Stimulated activated CD4-positive, alpha-beta T cell treated with anti-CD3 and anti-CD28 coated beads, Interleukin-2, amount 100 ng/mL, for 4 hours (primary cell): ENCODE data around the gene DGKD.

Experiments used
- DNase-seq: peaks from one replicate; pipeline ENCODE4 v3.0.0-alpha.2; 2020; ENCODE audit warnings: low read depth

DGKD gene

DNA sequence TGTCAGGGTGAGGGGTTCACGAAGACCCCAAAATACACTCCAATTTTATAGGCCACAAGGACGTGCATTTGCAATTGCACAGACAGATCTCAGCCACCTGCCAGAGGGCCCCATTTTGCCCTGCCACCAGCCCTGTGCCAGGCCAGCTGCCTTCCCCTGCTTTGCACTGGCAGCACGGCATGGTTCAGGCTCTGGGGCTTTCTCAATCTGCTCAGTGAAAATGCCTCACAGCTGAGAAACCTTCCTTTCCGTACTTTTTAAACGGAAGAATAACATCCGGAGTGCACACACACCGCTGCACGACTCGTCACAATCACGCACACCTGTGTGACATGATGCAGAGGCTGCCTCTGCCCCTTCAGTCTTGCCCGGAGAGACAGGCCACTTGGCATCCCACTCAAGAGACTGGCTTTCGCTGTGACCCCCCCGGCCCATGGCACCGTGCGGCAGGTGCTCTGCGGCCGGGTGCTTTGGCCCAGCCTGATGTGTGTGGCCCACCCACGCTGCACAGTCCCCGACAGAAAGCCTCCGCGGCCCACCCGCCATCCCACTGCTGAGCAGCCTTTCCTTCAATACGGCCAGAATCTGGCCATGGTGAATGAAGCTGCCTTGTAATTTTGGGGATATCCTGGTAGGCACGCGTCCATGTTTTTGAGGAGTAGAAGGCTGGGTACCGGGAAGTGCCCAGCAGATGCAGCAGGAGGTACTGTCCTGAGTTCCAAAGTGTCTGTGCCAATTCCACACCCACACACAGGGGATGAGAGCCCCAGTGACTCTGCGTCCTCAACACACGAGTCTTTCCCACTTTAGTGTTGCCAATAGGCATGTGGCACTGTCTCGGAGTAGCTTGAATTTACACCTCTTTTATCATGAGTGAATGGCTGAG lies 123.5 kb downstream of the DGKD start:
- DNase-seq = no peak

DNA sequence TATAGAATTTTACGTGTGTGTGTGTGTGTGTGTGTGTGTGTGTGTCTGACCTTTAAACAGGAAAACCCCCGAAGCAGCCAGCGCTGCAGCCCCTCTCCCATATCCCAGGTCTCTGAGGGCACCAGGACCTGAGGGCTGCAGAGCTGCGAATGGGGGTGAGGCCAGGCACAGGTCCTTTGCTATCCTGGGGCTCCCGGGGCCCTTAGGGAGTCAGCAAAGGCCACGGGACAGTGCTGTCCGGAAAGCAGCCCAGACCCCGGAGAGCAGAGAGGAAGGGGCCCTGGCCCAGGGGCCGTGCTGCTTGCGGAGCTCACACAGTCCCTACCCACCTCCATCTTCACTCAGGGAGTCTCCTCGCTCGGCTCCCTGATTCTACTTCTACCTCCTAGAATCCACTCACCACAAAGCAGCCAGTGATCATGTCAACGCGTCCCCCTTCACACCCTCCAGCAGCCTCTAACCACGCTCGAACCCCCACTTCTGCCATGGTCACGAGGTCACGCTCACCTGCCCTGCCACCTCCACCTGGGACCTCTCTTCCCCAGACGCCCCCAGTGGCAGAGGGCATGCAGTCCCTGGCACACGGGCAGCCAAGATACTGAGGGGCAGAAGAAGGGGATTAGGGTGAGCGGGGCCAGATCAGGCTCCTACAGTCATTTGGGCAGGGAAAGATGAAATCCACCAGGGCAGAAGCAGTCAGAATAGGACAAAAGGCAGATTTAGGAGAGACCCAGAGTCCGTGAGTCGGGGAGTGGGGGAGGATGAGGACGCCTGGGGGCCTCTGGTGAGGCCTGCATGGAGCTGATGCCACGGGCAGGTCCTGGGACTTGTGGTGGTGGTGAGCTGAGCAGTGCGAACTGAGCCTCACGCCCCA lies 125.6 kb downstream of the DGKD start:
- no peak for DNase-seq

DNA sequence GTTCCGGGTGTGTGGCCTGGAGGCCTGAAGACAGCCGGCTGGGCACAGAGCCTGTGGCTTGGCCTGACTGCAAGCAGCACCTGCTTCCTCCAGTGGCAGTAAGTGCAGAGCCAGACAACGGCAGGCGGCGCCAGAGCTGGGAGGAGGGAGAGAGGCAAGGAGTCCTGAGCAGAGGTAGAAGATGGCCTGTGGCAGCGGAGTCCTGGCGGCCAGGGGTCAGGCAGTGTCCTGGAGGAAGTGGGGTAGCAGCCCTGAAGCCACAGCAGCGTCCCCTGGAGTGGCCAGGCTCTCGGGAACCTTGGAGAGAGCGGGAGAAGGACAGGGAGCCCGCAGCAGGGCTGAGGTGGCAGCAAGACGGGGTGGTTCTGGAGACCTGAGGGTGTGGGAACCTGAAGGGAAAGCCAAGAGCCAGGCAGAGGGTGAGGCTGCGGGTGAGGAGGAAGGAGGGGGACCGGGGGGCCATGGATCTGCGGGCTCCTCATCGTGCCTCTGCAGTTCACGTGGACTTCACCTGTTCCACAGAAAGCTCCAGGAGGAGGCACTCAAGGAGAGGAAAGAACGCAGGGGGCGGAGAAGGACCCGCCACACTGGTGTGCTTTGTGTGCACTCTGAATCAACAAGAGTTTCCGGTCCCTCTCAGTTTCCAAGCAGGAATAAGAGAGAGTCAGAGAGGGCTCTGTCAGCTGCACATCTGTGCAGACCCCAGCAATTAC lies 126.4 kb downstream of the DGKD start:
- no peak for DNase-seq

DNA sequence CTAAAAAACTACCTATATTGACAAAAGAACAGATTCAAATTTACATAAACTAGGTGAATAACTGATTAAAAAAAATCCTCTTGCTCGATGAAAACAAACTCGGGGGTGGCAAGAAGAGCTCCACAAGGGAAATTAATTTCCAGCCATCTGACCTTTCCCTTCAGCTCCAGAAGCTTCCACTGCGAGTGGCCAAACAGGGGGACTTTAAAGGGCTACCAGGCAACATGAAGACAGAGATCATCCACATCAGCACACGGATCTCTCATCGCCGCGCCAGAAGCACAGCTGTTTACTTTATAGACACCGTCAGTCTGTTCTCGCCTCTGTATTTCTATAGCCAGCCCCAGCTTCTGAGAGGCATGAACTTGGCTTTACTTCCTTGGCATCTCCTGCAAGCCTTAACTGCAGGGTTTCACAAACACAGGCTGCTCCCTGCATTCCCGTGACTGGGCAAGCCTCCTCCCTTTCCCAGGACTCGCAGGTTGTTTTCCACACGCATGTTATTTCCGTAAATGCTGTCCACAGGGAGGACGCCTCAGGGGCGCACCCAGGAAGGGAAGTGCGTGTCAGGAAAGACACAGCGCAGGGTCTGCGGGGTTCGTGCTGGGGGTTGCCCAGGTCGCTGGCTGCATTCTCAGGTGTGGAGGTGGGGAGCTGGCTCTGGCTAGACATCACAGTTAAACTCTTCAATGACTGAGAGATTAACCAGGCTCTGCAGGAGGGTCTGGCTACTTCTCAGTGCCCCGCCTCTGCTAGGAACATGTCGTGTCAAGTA lies 127.3 kb downstream of the DGKD start:
- no peak for DNase-seq

DNA sequence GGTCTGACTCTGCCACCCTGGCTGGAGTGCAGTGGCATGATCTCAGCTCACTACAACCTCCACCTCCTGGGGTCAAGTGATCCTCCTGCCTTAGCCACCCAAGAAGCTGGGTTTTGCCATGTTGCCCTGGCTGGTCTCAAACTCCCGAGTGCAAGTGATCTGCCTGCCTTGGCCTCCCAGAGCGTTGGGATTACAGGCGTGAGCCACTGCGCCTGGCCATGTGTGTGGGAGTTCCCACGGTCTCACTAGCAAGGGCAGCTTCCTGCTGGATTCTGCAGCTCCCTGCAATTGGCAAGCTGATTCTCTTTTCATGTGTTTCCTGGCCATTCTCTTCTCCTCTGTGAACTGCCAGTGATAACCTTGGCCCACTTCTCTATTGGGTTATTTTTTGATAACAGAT lies 128.3 kb downstream of the DGKD start:
- no peak for DNase-seq

DNA sequence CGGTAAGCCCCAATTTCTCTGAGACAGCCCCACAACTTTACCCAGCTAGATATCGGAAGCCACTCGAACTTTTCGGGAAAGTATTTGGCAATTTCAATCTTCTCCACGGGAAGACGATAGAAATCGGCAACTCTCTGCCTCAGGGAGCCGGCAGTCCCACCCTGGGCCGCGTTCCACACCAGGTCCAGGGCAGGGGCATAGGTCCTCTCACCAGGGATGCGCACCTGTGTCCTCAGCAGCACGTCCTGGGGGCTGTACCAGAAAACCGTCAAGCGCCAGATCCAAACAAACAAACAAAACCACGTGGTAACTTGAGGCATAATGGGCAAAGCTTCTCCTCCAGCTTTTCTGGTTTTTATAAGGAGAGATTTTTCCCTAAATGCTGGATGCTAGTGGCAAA lies 131.4 kb downstream of the DGKD start:
- DNase-seq = no peak

DNA sequence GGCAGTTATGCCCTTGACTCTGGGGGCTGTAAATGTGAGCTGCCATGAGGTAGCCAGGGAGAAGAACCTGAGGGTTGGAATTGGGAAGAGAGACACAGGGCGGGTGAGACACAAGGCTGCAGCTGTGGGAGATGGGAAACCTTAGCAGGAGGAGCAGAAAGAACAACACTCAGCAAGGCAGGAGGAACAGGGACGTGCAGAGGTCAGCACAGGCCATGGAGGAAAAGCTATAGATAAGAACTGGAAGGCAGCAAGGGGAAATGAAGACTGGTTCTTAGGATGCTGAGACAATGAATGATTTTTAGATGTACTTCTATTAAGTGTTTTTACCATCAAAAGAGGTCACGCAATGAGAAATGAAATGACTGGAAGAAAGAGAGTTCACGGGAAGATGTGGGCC lies 132.1 kb downstream of the DGKD start:
- no peak for DNase-seq

DNA sequence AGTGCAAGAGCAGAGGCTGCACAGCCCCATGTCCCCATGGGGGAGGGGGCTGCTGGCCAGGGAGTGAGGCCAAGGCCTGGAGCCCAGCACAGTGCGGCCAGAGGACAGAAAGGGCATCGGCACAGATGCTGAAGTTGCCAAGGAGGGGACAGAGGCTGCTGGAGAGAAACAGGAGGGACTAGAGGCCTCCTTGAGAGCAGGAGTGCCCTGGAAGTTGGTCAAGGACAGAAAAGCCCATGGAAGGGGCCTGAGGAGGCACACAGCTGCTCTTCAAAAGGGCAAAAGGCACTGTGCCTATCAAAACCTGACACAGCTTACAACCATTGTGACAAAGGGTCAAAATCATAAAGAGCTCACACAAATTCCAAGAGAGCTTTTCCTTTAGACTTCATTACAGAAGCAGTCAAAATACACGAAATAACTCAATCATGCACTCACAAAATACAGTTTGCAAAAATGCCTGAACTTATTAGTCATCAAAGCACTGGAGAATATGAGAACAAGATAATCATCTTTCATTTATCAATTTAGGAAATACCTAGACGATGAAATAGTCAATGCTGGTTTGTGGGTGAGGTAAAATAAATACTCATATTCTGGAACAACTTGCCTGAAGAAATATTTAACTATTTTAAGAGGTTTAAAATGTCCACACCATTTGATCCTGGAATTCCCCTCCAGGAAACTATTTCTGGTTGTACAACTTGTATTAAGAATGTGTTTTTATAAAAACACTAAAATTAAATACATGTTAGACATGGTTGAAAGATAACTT lies 132.7 kb downstream of the DGKD start:
- DNase-seq = no peak

DNA sequence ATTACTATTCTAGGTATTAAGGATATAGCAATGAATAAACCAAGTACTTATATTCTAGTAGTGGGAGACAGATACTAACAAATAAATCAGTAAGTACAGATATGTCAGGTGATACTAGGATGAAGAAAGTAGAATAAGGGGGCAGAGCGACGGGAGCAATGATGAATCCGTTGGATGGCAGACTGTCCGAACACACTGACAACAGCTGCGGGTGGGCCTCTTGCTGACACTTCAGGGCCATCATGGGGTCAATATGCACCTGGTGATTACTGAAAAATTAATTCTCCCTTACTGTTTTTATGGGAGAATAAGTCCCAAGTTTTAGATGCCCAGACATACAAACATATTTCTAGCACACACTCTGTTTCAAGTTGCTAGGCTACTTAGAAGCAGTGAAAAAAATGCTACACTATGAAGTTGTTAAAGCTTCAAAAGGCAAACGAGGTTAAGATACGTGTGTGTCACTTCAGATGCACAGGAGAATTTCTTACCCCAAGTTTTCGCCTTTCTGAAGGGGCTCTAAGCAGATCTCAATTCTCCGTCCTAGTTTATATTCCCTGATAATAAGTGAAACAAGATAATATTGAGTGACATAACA lies 133.6 kb downstream of the DGKD start:
- DNase-seq = no peak

DNA sequence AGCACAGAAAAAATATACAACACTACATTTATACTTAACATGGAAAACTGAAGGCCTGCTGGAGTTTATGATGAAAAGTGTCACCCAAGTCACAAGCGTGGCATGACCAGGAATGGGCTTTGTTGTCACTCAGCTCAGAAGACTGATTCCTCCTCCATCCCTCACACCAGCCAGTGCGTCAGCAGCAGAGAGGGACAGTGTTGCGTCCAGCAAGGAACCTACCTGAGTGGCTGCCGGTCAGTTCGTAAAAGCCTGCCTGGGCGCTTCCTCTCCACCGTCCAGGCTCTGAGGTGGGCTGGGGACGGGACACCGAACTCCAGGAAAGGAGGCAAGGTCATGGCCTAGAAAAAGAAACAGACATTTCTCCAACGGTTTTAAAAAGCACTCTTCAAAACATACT lies 134.8 kb downstream of the DGKD start:
- DNase-seq = no peak

DNA sequence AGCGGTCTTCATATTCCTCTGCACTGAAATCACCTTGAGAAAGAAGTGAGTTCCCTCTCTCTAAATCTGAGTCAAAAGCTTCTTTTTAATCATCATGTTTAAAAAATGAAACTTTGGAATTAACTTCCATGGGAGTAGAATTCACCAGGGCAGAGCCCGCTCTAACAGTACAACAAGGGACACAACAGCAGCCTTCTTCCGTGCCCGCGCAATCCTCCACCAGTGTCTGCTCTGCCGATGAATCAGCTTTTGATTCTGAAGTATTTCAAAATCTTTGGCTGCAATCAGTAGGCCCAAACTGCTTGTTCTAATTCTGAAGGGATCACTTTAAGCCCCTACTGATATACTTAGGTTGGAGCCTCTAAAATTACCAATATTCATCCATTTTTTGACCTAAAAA lies 135.4 kb downstream of the DGKD start:
- DNase-seq = no peak

DNA sequence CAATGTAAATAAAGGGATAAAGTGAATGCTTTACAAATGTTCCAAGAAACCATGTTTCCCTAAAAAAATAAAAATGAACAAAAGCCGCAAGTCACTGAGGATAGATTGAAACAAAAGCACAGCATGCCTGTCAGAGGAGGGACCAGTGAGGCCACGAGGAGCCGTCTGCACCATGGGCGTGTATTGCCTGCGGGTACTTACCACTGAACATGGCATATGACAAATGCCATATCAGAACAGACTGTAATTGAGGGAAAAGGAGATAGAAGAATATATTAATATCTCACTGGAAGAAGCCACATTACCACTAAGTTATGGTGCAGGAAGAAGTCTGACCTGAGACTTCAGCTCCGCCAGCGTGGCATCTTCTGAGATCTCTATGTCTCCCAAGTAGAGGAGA lies 136.5 kb downstream of the DGKD start:
- DNase-seq = no peak

DNA sequence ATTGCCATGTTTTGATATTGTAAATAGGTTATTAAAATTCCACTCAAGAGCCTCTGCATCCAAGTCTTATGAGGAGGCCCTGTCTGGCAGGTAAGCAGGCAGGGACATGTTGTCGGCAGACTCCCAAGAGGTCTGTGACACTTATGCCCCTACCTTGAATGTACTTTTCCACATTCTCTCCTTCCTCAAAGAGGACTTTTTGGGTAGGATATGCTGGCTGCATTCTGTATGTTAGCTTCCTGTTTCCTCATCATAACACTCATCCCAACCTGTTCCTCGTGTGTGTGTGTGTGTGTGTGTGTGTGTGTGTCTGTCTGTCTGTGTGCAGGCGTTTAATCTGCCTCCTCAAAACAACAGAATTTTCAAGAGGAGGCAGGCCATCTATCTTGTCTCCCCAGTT lies 137.0 kb downstream of the DGKD start:
- DNase-seq = no peak

DNA sequence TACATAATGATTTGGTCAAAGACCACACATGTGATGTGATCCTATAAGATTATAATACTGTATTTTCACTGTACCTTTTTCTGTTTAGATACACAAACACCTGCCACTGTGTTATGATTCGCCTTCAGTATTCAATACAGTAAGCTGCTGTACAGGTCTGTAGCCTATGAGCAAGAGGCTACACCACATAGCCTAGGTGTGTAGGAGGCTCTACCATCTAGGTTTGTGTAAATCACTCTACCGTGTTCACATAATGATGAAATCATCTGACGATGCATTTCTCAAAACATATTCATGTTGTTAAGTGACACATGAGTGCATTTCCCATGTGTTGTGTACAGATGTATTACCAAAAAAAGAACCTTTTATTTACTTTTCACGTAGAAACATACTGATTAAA lies 137.8 kb downstream of the DGKD start:
- DNase-seq = no peak

DNA sequence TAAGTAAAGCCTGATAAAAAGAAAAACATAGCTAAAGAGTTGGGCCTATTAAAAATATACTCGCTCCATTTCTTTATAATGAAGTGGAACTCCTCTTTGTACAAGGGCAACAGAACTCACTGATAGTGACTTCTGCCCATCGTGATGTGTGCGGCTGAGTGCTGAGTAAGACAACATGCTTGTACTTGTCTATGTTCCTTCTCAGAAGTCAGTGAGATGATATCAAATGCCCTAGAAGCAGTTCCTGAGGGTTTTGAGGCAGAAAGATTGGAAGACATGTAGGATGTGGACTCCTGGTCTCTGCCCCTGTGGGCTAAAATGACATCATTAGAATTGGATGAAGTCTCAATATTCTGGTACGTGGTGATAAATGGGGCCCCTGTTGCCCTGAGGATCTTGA lies 138.5 kb downstream of the DGKD start:
- DNase-seq = no peak

DNA sequence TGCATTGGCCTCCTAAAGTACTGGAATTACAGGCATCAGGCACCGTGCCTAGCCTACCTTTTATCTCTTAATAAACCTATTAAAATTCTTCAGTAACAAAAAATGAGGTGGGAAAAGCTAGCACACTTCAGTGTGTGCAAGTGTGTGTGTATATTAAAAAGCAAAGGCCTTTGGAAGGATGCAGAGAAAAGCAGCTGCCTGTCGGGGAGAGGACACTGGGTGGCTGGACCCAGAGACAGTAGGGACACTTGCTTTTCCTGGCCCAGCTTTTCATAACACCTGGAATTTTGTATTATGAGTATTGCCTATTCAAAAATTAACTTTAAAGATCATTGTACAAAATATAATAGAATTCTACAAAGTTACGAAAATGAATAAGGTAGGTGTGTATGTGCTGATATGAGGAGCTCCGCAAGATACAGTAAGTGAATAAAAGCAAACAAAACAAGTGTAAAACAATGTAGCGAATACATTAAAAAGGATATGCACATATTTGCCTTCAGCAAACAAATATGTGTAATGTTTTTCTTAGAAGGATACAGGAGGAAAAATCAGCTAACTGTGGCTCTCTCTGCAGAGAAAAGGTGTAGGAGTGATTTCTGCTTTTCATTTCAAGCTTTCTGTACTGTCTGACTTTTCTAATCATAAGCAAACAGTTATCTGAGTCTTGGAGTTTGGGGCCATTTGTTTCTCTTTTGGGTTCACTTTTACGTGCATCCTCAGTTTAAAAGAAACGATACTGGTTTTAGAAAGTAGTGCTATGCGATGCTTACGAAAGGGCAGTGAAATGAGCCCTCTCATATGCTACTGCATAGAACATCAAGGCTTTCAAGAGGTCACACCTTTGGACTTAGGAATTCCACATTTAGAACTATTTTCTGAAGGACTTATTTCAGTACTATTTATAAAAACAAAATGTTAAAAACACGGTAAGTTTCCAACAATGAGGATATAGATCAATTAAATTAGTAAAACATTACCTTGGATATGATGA lies 141.5 kb downstream of the DGKD start:
- DNase-seq = no peak

DNA sequence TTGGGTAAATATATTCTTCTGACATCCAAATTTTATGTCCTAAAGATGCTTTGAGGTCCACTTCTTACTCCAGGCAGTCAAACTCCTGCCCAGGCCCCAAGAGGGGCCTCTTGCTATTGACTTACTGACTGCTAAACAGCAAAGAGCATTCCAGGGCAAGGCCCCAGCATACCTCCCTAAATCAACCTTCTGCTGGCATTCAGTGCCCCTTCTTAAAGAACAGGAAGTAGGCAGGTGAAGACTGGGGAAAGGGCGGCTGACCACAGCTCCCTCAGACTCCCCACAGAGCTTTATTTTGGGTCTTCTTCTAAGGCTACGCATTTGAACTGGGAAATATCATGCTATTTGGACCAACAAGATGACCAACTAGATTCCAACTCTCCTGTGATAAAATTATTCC lies 143.4 kb downstream of the DGKD start:
- DNase-seq = no peak

DNA sequence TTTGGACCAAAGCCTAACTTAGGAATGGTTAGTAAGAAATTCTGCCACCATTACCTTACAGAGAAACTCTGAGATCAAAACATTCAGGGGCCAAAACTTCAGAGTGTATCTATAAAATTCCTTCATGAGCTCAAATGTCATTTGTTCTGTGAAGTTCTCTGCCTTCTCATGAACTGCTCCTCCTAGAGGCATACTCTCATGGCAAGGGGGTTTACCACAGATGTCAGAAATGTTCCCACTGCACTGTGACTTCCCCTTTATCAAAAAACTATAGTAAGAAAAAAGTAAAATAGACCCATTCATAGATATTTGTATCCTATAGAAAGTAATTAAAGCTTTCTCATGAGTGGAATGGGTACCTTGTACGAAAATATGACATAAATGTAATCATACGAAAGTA lies 143.8 kb downstream of the DGKD start:
- DNase-seq = no peak

DNA sequence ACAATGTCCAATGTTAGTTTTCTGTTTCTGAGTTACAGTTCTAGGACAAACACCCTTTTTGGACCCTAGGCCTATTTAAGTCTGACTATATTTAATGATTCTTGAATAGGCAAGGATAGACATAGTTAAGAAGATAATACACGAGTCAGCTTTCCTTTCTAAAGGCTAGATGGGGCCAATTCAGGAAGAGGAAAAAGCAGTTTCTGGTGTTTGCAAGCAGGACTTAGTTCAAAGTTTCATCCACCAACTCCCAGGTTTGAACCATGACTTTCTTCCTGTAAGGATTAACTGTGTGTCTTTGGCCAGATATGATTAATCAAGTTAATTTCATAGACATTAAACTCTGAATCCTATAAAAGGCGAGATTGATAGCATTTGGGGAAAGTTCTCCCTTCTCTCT lies 145.6 kb downstream of the DGKD start:
- DNase-seq = no peak
